Activated naive CD4-positive, alpha-beta T cell (primary cell): ENCODE data around the gene CKB.
A peak's percentile ranks its signal among the peaks of the same experiment; 100 is the strongest.

ENCODE experiments used
- DNase-seq, 4 experiments: peaks; one replicate each; lab custom pipeline; 2025; lab: John Stamatoyannopoulos, UW

The CKB gene

DNA sequence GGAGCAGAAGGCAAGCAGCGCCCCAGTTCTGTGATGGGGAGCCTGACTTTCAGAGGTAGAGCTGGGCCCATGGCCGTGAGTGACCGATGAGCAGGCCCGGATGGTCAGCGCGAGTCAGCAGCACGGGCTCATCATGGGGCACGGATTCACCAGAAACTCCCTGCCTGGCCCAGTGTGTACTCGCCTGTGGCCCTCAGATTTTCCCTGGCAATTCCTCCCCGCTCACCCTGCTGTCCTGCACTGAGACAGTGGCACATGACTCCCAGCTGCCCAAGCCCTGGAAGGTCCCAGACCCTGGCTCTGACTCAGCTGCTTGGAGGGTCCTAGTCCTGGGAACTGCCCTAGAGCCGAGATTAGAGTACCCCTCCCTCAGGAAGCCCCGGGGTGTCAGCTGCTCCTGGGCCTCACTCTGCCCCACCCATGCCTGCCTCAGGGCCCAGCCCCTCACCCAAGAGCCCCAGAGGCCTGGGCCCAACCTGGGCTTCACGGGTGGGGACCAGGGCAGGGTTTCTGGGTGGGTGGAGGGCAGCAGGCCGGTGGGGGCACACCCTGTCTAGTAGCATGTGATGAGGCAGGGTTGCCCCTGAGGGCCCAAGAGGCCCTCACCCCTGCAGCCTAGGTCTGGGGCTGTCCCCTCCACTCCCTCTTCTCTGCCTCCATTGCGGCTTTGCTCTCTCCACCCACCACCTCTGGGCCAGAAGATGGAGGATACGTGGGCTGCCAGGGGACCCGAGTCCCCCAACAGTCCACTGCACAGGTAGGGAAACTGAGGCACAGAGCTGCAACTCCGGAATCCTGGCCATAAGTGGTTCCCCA, 14.8 kb upstream of the CKB start:
- DNase-seq = no peak

- no peak for DNase-seq
Measured at GRCh38 chr14:103536693-103537092, 14.1 kb upstream of the CKB start.

GRCh38 chr14:103535891-103536565, 13.4 kb upstream of the CKB start:
- no peak for DNase-seq

- DNase-seq = no peak
Measured at GRCh38 chr14:103535081-103535890, 12.7 kb upstream of the CKB start.

DNA sequence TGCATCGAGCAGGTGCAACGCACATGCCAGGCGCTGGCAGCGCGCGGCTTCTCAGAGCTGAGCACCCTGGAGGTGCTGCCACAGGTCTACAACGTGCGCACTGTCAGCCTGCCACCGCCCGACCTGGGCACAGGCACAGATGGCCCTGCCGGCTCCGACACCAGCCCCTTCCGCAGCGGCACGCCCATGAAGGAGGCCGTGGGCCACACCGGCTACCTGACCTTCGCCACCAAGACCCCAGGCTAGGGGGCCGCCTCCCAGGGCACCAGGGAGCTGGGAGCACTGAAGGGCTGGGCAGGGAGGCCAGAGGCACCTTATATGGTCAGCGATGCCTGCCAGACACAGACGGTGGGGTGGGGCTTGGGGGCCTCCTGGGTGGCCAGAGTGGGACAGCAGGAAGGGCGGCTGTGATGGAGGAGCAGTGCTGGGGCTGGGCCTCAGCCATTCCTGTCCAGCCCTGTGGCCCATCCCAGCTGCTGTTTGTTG, 12.0 kb upstream of the CKB start:
- DNase-seq = no peak

DNA sequence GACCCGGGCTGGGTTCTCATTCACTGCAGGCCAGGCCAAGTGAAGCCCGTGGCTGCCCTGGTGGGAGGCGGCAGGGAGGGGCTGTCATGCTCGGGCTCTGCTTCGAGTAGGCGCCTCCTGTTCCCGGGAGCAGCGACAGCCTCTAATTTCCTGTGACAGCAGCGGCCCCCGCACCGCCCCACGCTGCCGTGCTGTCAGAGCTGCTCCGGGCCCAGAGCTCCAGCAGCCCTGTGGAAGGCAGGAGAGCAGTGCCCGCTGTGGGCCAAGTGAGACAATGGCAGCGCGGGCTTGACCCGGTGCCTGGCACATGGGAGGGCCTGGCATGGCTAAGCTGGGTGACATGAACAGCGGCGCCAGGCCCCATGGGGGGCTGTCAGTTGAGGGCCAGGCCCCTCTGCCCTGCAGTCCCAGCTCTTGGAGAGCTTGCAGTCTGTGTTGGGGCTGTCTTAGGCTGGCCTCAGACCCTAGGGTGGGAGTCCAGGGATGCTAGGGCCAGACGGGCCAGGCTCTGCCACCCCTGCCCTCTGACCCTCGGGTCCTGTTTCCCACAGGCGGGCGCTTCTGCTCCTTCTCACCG, 11.5 kb upstream of the CKB start:
- DNase-seq = no peak

DNA sequence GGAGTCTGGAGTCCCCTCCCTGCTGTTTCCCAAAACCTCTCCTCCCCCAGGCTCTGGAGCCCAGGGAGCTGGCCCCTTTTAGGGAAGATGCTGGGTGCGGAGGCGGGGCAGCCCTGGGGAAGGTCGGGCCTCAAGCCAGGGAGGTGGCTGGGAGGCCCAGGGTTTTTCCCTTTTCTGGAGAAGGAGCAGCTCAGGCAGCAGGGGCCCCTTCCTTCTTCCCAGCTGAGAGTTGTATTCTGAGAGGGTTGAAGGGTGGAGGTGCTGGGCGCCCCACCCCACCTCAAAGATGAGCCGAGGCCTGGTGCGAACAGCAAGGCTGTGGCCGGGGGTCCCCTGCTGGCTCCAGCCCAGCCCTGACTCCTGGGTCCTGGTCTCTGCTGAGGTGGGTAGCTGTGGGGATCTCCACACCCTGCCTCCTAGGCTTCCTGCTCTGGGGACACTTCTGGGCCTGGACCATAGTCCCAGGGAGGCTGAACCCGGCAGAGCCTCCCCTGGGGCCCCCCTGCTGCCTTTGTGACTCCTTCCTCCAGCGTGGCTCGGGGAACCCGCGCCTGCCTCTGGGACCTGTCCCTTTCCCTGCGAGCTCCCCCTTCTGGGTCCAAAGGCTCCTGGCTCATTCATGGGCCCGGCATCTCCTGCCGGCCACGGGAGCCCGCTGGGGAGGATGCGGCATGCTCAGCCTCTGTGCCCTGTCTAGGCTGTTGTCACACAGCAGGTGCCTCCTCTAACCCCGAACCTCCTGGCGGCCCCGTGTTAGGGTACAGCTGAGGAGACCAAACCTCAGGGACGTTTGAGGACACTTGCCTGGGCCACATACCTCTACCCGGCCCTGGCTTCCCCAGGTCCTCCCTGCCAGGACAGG, 10.7 kb upstream of the CKB start:
- DNase-seq = no peak

GRCh38 chr14:103532216-103533136, 9.8 kb upstream of the CKB start:
- DNase-seq = no peak

GRCh38 chr14:103531421-103532215, 9.0 kb upstream of the CKB start:
- DNase-seq = no peak

- DNase-seq = no peak
Measured at GRCh38 chr14:103530831-103531230, 8.2 kb upstream of the CKB start.

DNA sequence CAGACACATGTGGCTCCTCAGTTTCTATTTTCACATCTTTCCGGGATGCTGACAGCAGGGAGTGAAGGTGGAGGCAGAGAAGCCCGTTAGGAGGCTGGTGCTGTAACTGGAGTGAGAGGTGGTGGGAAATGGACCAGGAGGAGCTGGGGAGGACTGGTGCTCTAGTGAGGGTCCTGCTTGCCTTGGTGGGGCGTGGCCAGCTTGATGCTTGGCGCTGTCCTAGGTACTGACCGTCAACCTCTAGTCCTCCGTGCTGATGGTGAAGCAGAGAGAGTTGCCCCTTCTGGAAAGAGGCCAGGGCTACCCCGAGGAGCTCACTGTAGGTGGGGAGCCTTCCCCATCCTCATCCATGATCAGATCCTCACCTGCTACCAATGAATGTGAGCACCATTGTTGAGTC, 7.8 kb upstream of the CKB start:
- DNase-seq = no peak

DNA sequence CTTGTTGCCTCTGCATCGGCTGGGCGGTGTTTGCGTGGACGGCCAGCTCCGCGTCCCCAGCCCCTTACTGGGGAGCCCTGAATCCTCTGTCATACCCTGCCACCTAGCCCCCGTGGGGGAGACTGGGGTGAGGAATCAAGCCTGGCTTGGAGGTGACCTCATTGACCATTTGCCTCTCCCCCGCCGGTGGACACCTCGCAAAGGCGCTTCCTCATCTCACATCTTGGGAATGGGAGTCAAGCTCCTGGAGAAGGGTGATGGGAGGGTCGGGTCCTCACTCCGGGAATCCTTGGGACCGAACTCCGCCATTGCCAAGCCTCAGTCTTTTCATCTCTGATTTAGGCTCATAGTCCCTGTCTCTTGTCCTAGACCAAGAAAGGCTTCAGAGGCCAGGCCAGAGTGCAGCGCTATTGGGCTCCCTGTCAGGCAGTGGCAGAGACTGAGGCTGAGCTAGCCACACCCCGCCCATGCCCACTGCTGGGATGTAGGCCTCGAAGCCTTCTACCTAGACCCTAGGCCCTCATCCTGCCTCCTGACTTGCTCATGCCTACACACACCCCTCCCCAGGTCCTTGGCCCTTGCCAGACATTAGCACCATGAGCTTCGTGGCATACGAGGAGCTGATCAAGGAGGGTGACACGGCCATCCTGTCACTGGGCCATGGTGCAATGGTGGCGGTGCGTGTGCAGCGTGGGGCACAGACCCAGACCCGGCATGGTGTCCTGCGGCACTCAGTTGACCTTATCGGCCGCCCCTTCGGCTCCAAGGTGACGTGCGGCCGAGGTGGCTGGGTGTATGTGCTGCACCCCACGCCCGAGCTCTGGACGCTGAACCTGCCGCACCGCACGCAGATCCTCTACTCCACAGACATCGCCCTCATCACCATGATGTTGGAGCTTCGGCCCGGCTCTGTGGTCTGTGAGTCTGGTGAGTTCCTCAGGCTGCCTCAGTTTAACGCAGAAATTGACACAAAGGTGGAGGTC, 7.0 kb upstream of the CKB start:
- DNase-seq = no peak

GRCh38 chr14:103528587-103529382, 6.2 kb upstream of the CKB start, which contains the start of gene TRMT61A:
TSS of gene TRMT61A (plus strand) at chr14:103529196. CDS start at chr14:103529979, 783 bp downstream.
- DNase-seq = peak; percentile 49 to 78 (median 66)

- no peak for DNase-seq
Measured at GRCh38 chr14:103528146-103528586, 5.5 kb upstream of the CKB start.

- DNase-seq = no peak
Measured at GRCh38 chr14:103527408-103528145, 4.9 kb upstream of the CKB start.

DNA sequence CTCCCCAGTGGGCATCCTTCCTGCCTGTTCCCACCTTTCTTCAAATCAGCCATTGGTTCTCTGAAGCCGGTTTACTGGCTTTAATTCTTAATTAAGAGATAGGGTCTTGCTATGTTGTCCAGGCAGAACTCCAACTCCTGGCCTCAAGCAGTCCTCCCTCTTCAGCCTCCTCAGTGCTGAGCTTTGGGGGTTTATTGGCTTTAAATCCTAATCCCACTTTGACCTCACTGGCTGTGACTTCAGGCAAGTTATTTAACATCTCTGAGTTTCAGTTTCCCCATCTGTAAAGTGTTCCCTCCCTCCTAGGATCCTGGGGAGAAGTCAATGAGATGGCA, 4.3 kb upstream of the CKB start:
- no peak for DNase-seq
